K562 treated with DMSO at 1 percent for 4 hours (cell line): ENCODE results near the gene SOS2. TPM values are rescaled to one million over a fixed set of nuclear protein-coding genes. Genes with fewer than 3 reads are reported as not detected.

Experiments
- total RNA-seq: library from RNA; unstranded; fragments of 300-600 nt; gene quantifications from 2 replicates; pipeline ENCODE4 v1.2.3, GENCODE V29; 2022; ENCODE audit not compliant: insufficient read depth

SOS2 gene
- 8.3 and 8.4 TPM in 2 replicates for total RNA-seq

GRCh38 chr14:50231475-50232275 is at the start of gene SOS2:
Gene SOS2, minus strand, starts transcription at chr14:50231578. Its CDS starts 295 bp downstream, at chr14:50231283.

GRCh38 chr14:50116181-50116956 is 115.0 kb downstream of the SOS2 start, which contains the start of gene VCPKMT:
Gene VCPKMT, minus strand, starts transcription at chr14:50116572. Its CDS starts 20 bp downstream, at chr14:50116552.

Other genes with a start within 250 kb of the SOS2 start
- 1.5 and 3.6 TPM in 2 replicates for gene VCPKMT, start 115.0 kb downstream of the SOS2 start, total RNA-seq
- 5.2 and 14.0 TPM in 2 replicates for gene L2HGDH, start 80.7 kb upstream of the SOS2 start, total RNA-seq
- 4.0 and 8.2 TPM in 2 replicates for gene DMAC2L, start 80.7 kb upstream of the SOS2 start, total RNA-seq
- not detected in 2 replicates for gene CDKL1, start 165.3 kb upstream of the SOS2 start, total RNA-seq